Calu3 (cell line): Measurements from ENCODE around the gene PDZD2. TPM values are rescaled to one million over a fixed set of nuclear protein-coding genes. Genes with fewer than 3 reads are reported as not detected.

ENCODE experiments used
- BruUV-seq: library from RNA; stranded (reverse); fragments of 400-500 nt; replicated peaks from 2 replicates; lab custom pipeline; 2021; lab: Mats Ljungman, UMichigan
- CTCF ChIA-PET: fragments of 300-600 bp; sonication (Branson Sonifier 250); formaldehyde crosslinking; loops from one replicate; lab custom pipeline; 2022; ENCODE audit warnings: antibody characterized with exemption; lab: Charles Lee
- DNase-seq: peaks from one replicate; pipeline ENCODE4 v3.0.0; 2022
- H3K27ac Mint-ChIP-seq: one replicate; pipeline ENCODE4 v1.8.0; 2022; ENCODE audit warnings: mixed read lengths; ENCODE audit not compliant: unreplicated experiment
- H3K27me3 Mint-ChIP-seq: one replicate; pipeline ENCODE4 v1.8.0; 2022; ENCODE audit warnings: mixed read lengths; ENCODE audit not compliant: unreplicated experiment
- H3K36me3 Mint-ChIP-seq: one replicate; pipeline ENCODE4 v1.8.0; 2022; ENCODE audit warnings: mild to moderate bottlenecking, moderate library complexity, mixed read lengths; ENCODE audit not compliant: insufficient read depth, unreplicated experiment
- H3K4me1 Mint-ChIP-seq: one replicate; pipeline ENCODE4 v1.8.0; 2022; ENCODE audit warnings: mild to moderate bottlenecking, low read depth, mixed read lengths; ENCODE audit not compliant: unreplicated experiment
- H3K4me3 Mint-ChIP-seq: one replicate; pipeline ENCODE4 v1.8.0; 2022; ENCODE audit warnings: mild to moderate bottlenecking, low read depth, moderate library complexity, mixed read lengths; ENCODE audit not compliant: unreplicated experiment
- H3K9me3 Mint-ChIP-seq: one replicate; pipeline ENCODE4 v1.8.0; 2022; ENCODE audit warnings: low read depth, mixed read lengths; ENCODE audit not compliant: unreplicated experiment
- intact Hi-C: fragments of 100-400 bp; cut with micrococcal nuclease; formaldehyde crosslinking; loops from one replicate; pipeline ENCODE4 v1.10.0; 2022; ENCODE audit not compliant: unreplicated experiment
- total RNA-seq: library from RNA; stranded (reverse); gene quantifications from 2 replicates; pipeline ENCODE4 v1.2.3, GENCODE V29; 2022
- TF ChIP-seq, protein P1 (sequence below): fragments of 200-600 bp; IDR thresholded peaks from one replicate; pipeline ENCODE4 v1.8.0; 2022; ENCODE audit warnings: antibody characterized with exemption; ENCODE audit not compliant: unreplicated experiment

PDZD2 gene
- total RNA-seq, 1 experiment from 2014 or later = 0.97 TPM

DNA sequence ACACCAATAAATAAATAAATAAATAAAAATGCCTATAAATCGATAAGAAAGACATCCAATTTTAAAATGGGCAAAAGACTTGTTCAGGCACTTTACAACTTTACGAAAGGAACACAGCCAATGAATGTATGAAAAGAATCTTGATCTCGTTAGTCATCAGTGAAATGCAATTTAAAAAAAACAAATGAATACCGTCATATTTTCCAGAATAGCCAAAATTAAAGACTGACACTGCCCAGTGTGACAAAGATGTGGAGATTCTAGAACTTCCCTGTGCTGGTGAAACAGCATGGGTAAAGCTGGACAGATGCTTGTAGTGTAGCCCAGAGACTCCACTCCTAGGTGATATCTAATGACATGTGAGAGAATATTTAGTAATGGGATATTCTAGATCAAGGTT lies 408.1 kb downstream of the PDZD2 start:
- TF ChIP-seq, protein P1, sequence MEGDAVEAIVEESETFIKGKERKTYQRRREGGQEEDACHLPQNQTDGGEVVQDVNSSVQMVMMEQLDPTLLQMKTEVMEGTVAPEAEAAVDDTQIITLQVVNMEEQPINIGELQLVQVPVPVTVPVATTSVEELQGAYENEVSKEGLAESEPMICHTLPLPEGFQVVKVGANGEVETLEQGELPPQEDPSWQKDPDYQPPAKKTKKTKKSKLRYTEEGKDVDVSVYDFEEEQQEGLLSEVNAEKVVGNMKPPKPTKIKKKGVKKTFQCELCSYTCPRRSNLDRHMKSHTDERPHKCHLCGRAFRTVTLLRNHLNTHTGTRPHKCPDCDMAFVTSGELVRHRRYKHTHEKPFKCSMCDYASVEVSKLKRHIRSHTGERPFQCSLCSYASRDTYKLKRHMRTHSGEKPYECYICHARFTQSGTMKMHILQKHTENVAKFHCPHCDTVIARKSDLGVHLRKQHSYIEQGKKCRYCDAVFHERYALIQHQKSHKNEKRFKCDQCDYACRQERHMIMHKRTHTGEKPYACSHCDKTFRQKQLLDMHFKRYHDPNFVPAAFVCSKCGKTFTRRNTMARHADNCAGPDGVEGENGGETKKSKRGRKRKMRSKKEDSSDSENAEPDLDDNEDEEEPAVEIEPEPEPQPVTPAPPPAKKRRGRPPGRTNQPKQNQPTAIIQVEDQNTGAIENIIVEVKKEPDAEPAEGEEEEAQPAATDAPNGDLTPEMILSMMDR = no peak
- Mint-ChIP-seq H3K36me3 (no peaks in the 10 kb centered on the region), H3K9me3 (no peaks in the 10 kb centered on the region), H3K27me3 (peaks cover 33% of the 10 kb centered on the region), H3K4me1 (no peaks in the 10 kb centered on the region), H3K4me3 (no peak overlapping the region), H3K27ac (no peak overlapping the region)
- no TSS peak for BruUV-seq
- DNase-seq = no peak
- CTCF ChIA-PET = no interaction called here
- intact Hi-C loops = no loop called here

DNA sequence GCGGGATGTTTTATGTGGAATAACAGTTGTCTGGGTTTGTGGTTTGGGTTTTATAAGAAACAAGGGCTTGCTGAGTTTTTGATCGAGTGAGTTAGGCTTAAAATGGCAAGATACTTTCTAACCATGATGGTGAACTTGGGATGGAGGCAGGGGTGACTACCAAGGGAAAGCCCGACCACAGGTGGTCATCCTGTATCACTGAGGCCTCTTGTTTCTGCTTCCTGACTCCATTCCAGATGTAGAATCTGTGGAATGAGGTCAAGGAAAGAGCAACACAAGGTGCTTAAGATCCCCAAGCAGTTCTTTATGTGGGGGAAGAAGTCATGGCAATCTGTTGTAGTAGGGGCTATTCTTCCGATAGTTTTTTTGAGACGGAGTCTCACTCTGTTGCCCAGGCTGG lies 412.9 kb downstream of the PDZD2 start:
- Mint-ChIP-seq H3K36me3 (no peaks in the 10 kb centered on the region), H3K27me3 (peaks cover 34% of the 10 kb centered on the region), H3K4me3 (no peak overlapping the region), H3K9me3 (no peaks in the 10 kb centered on the region), H3K4me1 (no peaks in the 10 kb centered on the region), H3K27ac (no peak overlapping the region)
- TF ChIP-seq, protein P1 = no peak
- BruUV-seq = no TSS peak
- intact Hi-C loops = no loop called here
- CTCF ChIA-PET = no interaction called here
- DNase-seq = no peak

DNA sequence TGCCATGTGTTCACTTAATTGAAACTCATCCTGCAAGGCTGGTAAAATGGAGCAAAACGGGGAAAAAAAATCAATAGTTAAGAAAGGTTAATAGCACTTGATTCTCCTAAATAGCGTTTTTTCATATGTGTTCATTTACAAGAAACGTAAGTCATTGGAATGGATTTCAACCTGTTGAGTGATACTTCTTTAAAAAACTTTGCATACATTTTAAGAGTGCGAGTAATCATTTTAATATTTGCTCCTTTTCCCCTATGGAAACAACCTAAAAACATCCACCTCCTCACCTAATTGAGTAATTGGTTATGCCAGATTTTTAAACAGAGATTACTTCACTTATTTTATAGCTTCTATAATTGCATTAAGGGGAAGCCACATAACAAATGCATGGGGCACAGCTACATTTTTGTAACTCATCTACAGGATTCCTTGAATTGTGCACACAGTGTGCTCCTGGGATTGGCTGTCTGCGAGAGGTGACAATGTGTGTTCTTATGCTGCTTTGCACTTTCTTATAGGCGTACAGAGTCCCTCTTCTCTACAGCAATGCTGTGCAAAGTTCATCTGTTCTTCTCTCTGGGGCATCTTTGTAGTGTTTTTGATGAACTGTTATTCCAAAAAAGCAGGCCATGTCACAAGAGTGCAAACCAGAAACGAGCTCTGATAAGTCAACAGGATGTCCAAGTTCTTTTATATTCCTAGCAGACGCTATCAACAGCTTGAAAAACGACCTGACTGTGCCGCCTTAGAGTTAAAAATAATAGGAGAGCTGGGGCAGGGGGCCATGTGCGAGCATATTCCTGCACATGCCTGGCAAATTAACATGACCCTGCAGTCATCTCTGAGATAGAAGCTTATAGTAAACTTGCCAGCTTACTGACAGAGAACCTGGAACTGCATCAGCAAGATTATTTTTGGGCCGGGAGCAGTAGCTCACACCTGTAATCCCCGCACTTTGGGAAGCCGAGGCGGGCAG lies 417.2 kb downstream of the PDZD2 start:
- BruUV-seq = no TSS peak

DNA sequence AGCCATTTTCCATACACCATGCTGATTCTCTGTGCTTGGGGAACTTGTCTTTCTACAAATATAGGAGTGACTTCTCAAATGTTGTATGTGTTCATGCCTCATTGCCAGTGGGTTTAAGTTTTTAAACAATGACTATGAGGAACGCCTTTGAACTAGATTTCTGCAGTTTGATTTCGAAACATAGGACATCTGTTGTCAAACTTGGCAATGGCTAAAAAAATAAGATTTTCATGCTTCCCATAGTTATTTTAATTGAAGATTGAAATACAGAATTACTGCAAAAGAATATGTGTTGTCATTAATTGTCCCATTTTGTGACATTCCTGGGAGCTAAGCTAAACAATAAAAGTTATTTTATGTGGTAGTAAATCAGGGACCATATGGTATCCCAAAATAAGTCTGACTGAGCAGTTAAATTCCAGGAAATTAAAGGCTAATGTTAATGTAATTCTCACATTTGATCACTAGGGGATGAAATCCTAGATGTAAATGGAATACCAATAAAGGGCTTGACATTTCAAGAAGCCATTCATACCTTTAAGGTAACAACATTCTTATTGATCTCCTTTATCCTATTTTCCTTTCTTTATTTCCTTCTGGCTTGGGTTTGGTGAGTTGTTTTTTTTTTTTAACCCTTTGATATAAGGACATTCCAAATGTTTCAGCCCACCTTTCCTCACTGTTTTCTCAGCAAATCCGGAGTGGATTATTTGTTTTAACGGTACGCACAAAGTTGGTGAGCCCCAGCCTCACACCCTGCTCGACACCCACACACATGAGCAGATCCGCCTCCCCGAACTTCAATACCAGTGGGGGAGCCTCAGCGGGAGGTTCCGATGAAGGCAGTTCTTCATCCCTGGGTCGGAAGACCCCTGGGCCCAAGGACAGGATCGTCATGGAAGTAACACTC lies 418.5 kb downstream of the PDZD2 start:
- H3K36me3 Mint-ChIP-seq = no peaks in the 10 kb centered on the region
- no peak overlapping the region for H3K27ac Mint-ChIP-seq
- intact Hi-C loops = no loop called here
- no peak overlapping the region for H3K4me3 Mint-ChIP-seq
- no peaks in the 10 kb centered on the region for H3K4me1 Mint-ChIP-seq
- CTCF ChIA-PET = interaction anchor here (0.6 to 1.1 kb wide), 2 partner anchors 30 to 294 kb away, joined by 3 to 5 read pairs; no protein-coding TSS in a partner anchor
- DNase-seq = no peak
- no peaks in the 10 kb centered on the region for H3K9me3 Mint-ChIP-seq
- BruUV-seq = no TSS peak
- no peaks in the 10 kb centered on the region for H3K27me3 Mint-ChIP-seq
- TF ChIP-seq, protein P1 = no peak

More for the DNA sequence above, 417.2 kb downstream of the PDZD2 start:
- intact Hi-C loops = no loop called here
- Mint-ChIP-seq H3K4me1 (no peaks in the 10 kb centered on the region), H3K4me3 (no peak overlapping the region), H3K27ac (no peak overlapping the region), H3K36me3 (no peaks in the 10 kb centered on the region), H3K9me3 (no peaks in the 10 kb centered on the region), H3K27me3 (peaks cover 10% of the 10 kb centered on the region)
- TF ChIP-seq, protein P1 = no peak
- CTCF ChIA-PET = interaction anchor here (0.7 kb wide), 1 partner anchor 107 kb away, joined by 3 read pairs; no protein-coding TSS in a partner anchor
- no peak for DNase-seq
